Measurements from ENCODE around the gene BNIP2. TPM values are rescaled to one million over a fixed set of nuclear protein-coding genes. Genes with fewer than 3 reads are reported as not detected.

Gene BNIP2
- total RNA-seq, 1 donor from 2014 or later = 123 TPM

DNA sequence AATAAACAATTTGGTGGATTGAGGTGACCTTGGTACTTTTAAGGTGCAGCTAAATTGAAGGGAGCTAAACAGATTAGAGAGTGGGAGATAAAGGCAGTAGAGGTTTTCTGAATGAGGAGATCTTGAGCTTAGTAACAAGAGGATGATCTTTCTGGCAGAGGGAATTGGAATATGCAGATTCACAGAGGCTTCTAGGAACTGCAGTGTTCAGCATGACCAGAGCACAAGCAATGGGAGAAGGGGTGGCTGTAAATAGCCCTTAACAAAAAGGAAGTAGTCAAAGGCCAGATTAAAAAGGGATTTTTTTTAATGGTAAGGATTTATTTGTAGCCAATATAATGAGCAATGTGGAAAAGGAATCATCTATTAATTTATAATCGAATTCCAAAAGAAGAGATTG is 5.7 kb upstream of the BNIP2 start:
- TF ChIP-seq, protein P1, sequence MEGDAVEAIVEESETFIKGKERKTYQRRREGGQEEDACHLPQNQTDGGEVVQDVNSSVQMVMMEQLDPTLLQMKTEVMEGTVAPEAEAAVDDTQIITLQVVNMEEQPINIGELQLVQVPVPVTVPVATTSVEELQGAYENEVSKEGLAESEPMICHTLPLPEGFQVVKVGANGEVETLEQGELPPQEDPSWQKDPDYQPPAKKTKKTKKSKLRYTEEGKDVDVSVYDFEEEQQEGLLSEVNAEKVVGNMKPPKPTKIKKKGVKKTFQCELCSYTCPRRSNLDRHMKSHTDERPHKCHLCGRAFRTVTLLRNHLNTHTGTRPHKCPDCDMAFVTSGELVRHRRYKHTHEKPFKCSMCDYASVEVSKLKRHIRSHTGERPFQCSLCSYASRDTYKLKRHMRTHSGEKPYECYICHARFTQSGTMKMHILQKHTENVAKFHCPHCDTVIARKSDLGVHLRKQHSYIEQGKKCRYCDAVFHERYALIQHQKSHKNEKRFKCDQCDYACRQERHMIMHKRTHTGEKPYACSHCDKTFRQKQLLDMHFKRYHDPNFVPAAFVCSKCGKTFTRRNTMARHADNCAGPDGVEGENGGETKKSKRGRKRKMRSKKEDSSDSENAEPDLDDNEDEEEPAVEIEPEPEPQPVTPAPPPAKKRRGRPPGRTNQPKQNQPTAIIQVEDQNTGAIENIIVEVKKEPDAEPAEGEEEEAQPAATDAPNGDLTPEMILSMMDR (IDR thresholded peaks at IDR 0.05; ENCODE audit: insufficient read depth, low read length, severe bottlenecking) = no peak
- H3K27me3 ChIP-seq (ENCODE audit: control insufficient read depth, insufficient read depth, low read length) = no peaks in the 10 kb centered on the region

DNA sequence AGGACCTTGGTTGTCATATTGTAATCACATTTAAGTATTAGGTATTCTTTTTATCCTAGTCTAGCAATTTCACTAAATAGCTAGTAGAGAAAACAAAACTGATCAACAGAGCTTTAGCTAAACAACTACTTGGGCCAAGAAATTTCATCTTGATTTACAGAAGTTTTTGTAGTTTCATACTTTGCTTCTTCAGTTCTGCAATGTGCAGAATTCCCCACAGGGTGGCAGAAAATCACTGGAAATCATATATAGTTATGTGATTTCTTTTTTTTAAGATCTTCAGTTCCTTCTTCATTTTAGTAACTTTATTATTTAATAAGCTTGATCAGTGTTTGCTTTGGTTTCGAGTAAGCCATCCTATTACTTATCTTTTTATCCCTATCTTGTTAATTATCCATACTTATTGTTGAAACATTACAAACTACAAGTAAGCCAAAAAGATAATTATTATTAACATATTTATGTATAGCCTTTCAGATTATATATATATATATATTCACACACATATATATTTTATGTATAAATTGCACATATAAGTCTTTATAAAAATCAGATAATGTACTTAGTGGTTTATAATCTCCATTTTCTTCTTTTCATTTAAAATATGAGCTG is 2.2 kb upstream of the BNIP2 start:
- H3K36me3 ChIP-seq (ENCODE audit: control insufficient read depth, insufficient read depth, low read length) = no peaks in the 10 kb centered on the region
- peak; percentile 58 for DNase-seq (ENCODE audit: low read depth)
- no peaks in the 10 kb centered on the region for H3K27me3 ChIP-seq (ENCODE audit: control insufficient read depth, insufficient read depth, low read length)
- no peak overlapping the region for H3K4me3 ChIP-seq (ENCODE audit: low read depth, low read length)
- no peak for FAIRE-seq
- TF ChIP-seq, protein P1 (IDR thresholded peaks at IDR 0.05; ENCODE audit: insufficient read depth, low read length, severe bottlenecking) = peak; percentile 45

More for the DNA sequence above, 5.7 kb upstream of the BNIP2 start:
- no peak for FAIRE-seq
- H3K4me3 ChIP-seq (ENCODE audit: low read depth, low read length) = no peak overlapping the region
- H3K36me3 ChIP-seq (ENCODE audit: control insufficient read depth, insufficient read depth, low read length) = no peaks in the 10 kb centered on the region
- no peak for DNase-seq (ENCODE audit: low read depth)

DNA sequence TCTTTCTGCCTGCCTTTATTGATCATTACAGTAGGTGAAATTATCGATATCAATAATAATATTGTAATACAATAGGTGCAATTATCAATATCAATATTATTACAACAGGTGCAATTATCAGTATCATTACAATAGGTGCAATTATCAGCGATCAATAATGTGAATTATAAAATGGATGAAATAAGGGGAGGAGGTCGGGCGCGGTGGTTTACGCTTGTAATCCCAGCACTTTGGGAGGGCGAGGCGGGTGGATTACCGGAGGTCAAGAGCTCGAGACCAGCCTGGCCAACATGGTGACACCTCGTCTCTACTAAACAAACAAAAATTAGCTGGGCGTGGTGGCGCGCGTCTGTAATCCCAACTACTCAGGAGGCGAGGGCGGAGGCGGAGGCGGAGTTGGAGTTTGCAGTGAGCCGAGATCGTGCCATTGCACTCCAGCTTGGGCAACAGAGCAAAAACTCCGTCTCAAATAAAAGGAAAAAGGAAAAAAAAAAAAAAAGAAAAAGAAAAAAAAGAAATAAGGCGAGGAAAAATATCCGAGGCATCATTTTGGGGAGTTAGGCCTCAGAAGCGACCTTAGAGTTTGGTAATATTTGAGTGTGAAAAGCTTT is 611 bp upstream of the BNIP2 start:
- DNase-seq (ENCODE audit: low read depth) (peak; percentile 62), FAIRE-seq (no peak)
- TF ChIP-seq, protein P1 (IDR thresholded peaks at IDR 0.05; ENCODE audit: insufficient read depth, low read length, severe bottlenecking) = no peak
- no peaks in the 10 kb centered on the region for H3K27me3 ChIP-seq (ENCODE audit: control insufficient read depth, insufficient read depth, low read length)
- no peaks in the 10 kb centered on the region for H3K36me3 ChIP-seq (ENCODE audit: control insufficient read depth, insufficient read depth, low read length)
- peak overlapping the region; percentile 100 for H3K4me3 ChIP-seq (ENCODE audit: low read depth, low read length)

DNA sequence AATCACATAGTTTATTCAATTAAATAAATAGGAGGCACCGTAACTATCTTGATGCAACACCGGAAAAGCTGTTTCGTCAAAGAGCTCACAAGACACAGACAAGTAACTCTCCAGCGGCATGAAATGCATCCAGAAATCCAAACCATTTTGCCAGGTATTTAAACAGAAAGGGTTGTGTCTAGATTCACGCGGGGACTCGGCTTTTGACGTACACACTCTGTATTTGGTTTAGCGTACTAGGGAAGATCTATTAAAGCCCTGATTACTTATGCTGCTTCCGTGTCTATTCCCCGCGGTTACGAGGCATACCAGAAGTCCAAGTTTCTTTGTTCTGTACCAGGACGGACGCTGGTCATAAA is 718 bp downstream of the BNIP2 start:
- no peak for FAIRE-seq

DNA sequence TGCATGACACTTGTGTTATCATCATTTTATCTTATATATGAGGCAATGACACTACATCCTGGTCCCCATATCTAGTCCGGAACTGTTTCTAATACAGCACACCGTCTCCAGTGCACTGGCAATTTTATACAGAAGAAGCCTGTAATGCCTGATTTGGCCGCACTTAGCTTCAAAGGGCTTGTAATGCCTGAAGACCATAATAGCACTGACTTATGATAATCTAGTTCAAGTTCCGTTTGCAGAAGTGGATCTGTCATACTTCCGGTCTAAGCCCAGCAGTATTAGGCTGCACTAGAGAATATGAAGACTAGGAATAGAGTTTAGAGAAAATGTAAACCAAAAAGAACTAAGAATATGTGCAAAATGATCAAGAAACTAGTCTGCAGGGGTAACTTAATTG is 1.3 kb downstream of the BNIP2 start:
- FAIRE-seq = no peak
- Histone ChIP-seq H3K27me3 (ENCODE audit: control insufficient read depth, insufficient read depth, low read length) (no peaks in the 10 kb centered on the region), H3K36me3 (ENCODE audit: control insufficient read depth, insufficient read depth, low read length) (no peaks in the 10 kb centered on the region), H3K4me3 (ENCODE audit: low read depth, low read length) (peak overlapping the region; percentile 100)
- TF ChIP-seq, protein P1 (IDR thresholded peaks at IDR 0.05; ENCODE audit: insufficient read depth, low read length, severe bottlenecking) = no peak
- DNase-seq (ENCODE audit: low read depth) = peak; percentile 47

More for the DNA sequence above, 718 bp downstream of the BNIP2 start:
- DNase-seq (ENCODE audit: low read depth) = peak; percentile 69
- TF ChIP-seq, protein P1 (IDR thresholded peaks at IDR 0.05; ENCODE audit: insufficient read depth, low read length, severe bottlenecking) = no peak
- Histone ChIP-seq H3K36me3 (ENCODE audit: control insufficient read depth, insufficient read depth, low read length) (no peaks in the 10 kb centered on the region), H3K27me3 (ENCODE audit: control insufficient read depth, insufficient read depth, low read length) (no peaks in the 10 kb centered on the region), H3K4me3 (ENCODE audit: low read depth, low read length) (peak overlapping the region; percentile 100)
